Suprapubic skin (tissue), 4 donors: Measurements from ENCODE around the gene SPATA2. TPM values are rescaled to one million over a fixed set of nuclear protein-coding genes. Genes with fewer than 3 reads are reported as not detected.

Experiments
- DNase-seq, 2 donors: peaks; one replicate each; pipeline ENCODE4 v3.0.0-alpha.2; 2019; ENCODE audit warnings: low spot score in 2 of 2
- H3K27ac ChIP-seq: fragments of 200-600 bp; sonication (generic); one replicate; pipeline ENCODE4 v1.5.1; 2019
- H3K27me3 ChIP-seq: fragments of 200-600 bp; sonication (generic); one replicate; pipeline ENCODE4 v1.5.1; 2019
- H3K36me3 ChIP-seq: fragments of 200-600 bp; sonication (generic); one replicate; pipeline ENCODE4 v1.5.1; 2019
- H3K4me1 ChIP-seq: fragments of 200-600 bp; sonication (generic); one replicate; pipeline ENCODE4 v1.5.1; 2019
- H3K4me3 ChIP-seq: fragments of 200-600 bp; sonication (generic); one replicate; pipeline ENCODE4 v1.5.1; 2019; ENCODE audit warnings: mild to moderate bottlenecking
- H3K9me3 ChIP-seq: fragments of 200-600 bp; sonication (generic); one replicate; pipeline ENCODE4 v1.5.1; 2019
- CTCF ChIP-seq, 2 donors: fragments of 200-600 bp in 1 of 2; fragments of 450-650 bp in 1 of 2; sonication (generic) in 1 of 2; IDR thresholded peaks; one replicate each; pipeline ENCODE4 v1.5.1; 2016 to 2019; ENCODE audit warnings: antibody characterized with exemption in 2 of 2, mild to moderate bottlenecking in 1 of 2, moderate library complexity in 1 of 2
- EP300 ChIP-seq: sonication (generic); formaldehyde crosslinking; IDR thresholded peaks from one replicate; pipeline ENCODE4 v1.6.1; 2017; ENCODE audit warnings: antibody characterized with exemption
- POLR2A ChIP-seq, 2 donors: fragments of 450-650 bp; IDR thresholded peaks; one replicate each; pipeline ENCODE4 v1.6.1; 2017; ENCODE audit warnings: antibody characterized with exemption in 2 of 2, mild to moderate bottlenecking in 2 of 2, moderate library complexity in 2 of 2
- POLR2AphosphoS5 ChIP-seq, 3 donors: sonication (generic); formaldehyde crosslinking; IDR thresholded peaks; one replicate each; pipeline ENCODE4 v1.6.1; 2017; ENCODE audit warnings: antibody characterized with exemption in 3 of 3
- WGBS: methylation state at CpG from one replicate; pipeline ENCODE4 v1.1.5; 2018; 5-methylcytosine and 5-hydroxymethylcytosine counted together
- total RNA-seq, 4 donors: library from RNA; depleted of rRNA; stranded (reverse); fragments of >200 nt; gene quantifications; one replicate each; pipeline ENCODE4 v1.1.0, GENCODE V29; 2016

SPATA2 gene
- total RNA-seq, 4 donors from 2014 or later, result 7.3 to 9.3 (median 8.7) TPM

DNA sequence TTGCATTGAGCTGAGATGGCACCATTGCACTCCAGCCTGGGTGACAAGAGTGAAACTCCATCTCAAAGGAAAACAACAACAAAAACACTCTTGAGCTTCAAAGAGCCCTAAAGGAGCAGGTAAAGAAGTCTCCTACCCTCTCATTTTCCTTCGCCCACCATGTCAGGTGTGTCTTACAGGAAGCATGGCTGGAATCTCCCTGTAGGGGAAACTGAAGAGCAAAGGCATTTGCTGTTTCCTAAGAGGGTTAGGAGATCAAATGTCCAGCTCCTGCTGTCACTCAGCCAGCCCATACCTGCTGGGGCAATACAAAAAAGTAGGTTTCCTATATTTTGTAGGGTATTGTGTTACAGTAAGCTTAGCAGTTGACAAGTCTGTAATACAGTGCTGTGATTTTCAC is 43.3 kb downstream of the SPATA2 start:
- WGBS, result 94% methylated on average over 1 of the region's 1 CpG
- TF ChIP-seq POLR2AphosphoS5 (IDR thresholded peaks at IDR 0.05) (no peak), EP300 (no peak), CTCF (IDR thresholded peaks at IDR 0.05) (no peak), POLR2A (IDR thresholded peaks at IDR 0.05) (no peak)

DNA sequence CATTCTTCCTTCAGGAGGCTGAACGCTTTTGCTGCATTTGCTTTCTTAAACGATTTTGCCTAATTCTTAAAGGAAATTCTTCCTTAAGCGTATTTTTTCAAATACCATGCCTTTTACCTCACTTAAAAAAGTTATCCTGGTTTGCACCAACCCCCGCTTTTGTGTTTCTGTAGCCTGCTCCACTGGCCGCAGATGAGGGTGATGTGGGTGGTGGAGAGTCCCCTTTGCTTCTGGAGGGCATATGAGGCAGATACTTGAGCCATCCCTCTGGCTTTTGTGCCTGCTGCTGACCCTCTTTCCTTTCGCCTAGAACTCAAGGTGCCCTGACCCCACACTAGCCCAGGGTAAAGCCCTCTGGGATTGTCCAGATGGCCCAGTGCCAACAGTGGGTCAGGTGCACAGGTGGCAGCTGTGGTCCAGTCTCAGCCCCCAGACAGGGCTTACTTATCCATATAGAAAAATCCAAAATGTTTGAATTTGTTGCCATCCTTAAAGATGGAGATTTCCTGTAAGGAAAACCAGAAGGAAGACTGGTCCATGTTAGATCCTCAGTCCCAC is 43.9 kb downstream of the SPATA2 start:
- WGBS, result 94% methylated on average over 6 of the region's 6 CpGs
- Histone ChIP-seq H3K4me3 (no peak overlapping the region), H3K27me3 (no peaks in the 10 kb centered on the region), H3K4me1 (no peaks in the 10 kb centered on the region), H3K9me3 (no peaks in the 10 kb centered on the region), H3K27ac (no peak overlapping the region), H3K36me3 (peaks cover 60% of the 10 kb centered on the region)
- no peak for DNase-seq
- TF ChIP-seq POLR2AphosphoS5 (IDR thresholded peaks at IDR 0.05), result no peak
- no peak for TF ChIP-seq EP300

More for the DNA sequence above, 43.3 kb downstream of the SPATA2 start:
- DNase-seq, result no peak
- Histone ChIP-seq H3K36me3 (peaks cover 63% of the 10 kb centered on the region), H3K4me3 (no peak overlapping the region), H3K27me3 (no peaks in the 10 kb centered on the region), H3K4me1 (no peaks in the 10 kb centered on the region), H3K27ac (no peak overlapping the region), H3K9me3 (no peaks in the 10 kb centered on the region)

DNA sequence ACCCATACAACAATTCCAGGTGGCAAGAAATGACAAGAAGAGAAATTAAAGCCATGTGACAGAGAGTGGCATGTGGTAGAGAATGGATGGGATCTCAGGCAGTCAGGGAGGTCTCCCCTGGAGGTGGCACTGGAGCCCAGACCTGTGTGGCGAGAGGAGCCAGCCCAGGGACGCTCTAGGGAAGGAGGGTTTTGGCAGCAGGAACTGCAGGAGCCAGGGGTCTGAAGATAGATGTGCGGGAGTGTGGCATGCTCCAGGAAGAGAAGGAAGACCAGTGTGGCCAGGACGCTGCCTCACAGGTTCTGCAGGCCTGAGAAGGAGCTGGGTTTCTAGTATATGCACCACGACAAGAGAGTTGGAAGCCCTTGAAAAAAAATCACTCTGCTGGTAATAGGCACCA is 45.1 kb downstream of the SPATA2 start:
- WGBS, result 92% methylated on average over 5 of the region's 5 CpGs
- no peak for TF ChIP-seq POLR2AphosphoS5 (IDR thresholded peaks at IDR 0.05)
- no peak for TF ChIP-seq POLR2A (IDR thresholded peaks at IDR 0.05)
- TF ChIP-seq EP300, result no peak
- TF ChIP-seq CTCF (IDR thresholded peaks at IDR 0.05), result no peak
- Histone ChIP-seq H3K4me3 (no peak overlapping the region), H3K4me1 (no peaks in the 10 kb centered on the region), H3K36me3 (peaks cover 54% of the 10 kb centered on the region), H3K9me3 (no peaks in the 10 kb centered on the region), H3K27ac (no peak overlapping the region), H3K27me3 (no peaks in the 10 kb centered on the region)
- no peak for DNase-seq

DNA sequence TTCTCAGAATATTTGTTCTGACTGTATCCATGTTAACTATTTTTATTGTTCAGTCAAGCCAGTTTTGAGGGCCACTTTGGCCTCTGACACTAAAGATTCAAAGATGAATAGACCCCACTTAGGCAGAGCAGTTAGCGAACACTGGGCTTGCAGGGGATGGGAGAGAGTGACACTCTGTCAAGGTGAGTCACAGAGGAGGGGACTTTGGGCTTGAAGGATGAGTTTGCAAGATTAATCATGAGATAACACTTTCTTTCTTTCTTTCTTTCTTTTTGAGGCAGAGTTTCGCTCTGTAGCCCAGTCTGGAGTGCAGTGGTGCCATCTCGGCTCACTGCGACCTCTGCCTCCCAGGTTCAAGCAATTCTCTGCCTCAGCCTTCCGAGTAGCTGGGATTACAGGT is 46.4 kb downstream of the SPATA2 start:
- Histone ChIP-seq H3K36me3 (peaks cover 58% of the 10 kb centered on the region), H3K27ac (no peak overlapping the region), H3K4me3 (no peak overlapping the region), H3K9me3 (no peaks in the 10 kb centered on the region), H3K4me1 (no peaks in the 10 kb centered on the region), H3K27me3 (no peaks in the 10 kb centered on the region)
- no peak for DNase-seq
- WGBS, result 83% methylated on average over 5 of the region's 5 CpGs
- TF ChIP-seq EP300, result no peak
- TF ChIP-seq POLR2A (IDR thresholded peaks at IDR 0.05), result no peak
- no peak for TF ChIP-seq POLR2AphosphoS5 (IDR thresholded peaks at IDR 0.05)
- no peak for TF ChIP-seq CTCF (IDR thresholded peaks at IDR 0.05)

GRCh38 chr20:49868538-49868937 is 46.8 kb downstream of the SPATA2 start:
- TF ChIP-seq CTCF (IDR thresholded peaks at IDR 0.05) (no peak), POLR2A (IDR thresholded peaks at IDR 0.05) (no peak), POLR2AphosphoS5 (IDR thresholded peaks at IDR 0.05) (no peak), EP300 (no peak)
- Histone ChIP-seq H3K4me1 (no peaks in the 10 kb centered on the region), H3K9me3 (no peaks in the 10 kb centered on the region), H3K27me3 (no peaks in the 10 kb centered on the region), H3K36me3 (peaks cover 61% of the 10 kb centered on the region), H3K27ac (no peak overlapping the region), H3K4me3 (no peak overlapping the region)
- WGBS, result 83% methylated on average over 3 of the region's 3 CpGs
- DNase-seq, result no peak
